Activated T-cell treated with anti-CD3 and anti-CD28 coated beads, Interleukin-2, amount 50 U/mL, for 24 hours (primary cell): Measurements from ENCODE around the gene C10orf95.

Experiments used
- DNase-seq: peaks from one replicate; pipeline ENCODE4 v3.0.0-alpha.2; 2020
- H3K27ac Mint-ChIP-seq: 2 replicates; pipeline ENCODE4 v1.8.0; 2020; ENCODE audit warnings: mild to moderate bottlenecking, mixed read lengths
- H3K27me3 Mint-ChIP-seq: 2 replicates; pipeline ENCODE4 v1.8.0; 2020; ENCODE audit warnings: mixed read lengths
- H3K36me3 Mint-ChIP-seq: 2 replicates; pipeline ENCODE4 v1.8.0; 2020; ENCODE audit warnings: low read depth, mixed read lengths
- H3K4me1 Mint-ChIP-seq: 2 replicates; pipeline ENCODE4 v1.8.0; 2020; ENCODE audit warnings: low read depth, mixed read lengths
- H3K4me3 Mint-ChIP-seq: 2 replicates; pipeline ENCODE4 v1.8.0; 2020; ENCODE audit warnings: mild to moderate bottlenecking, moderate library complexity, mixed read lengths
- H3K9me3 Mint-ChIP-seq: 2 replicates; pipeline ENCODE4 v1.8.0; 2020; ENCODE audit warnings: mixed read lengths

The C10orf95 gene

DNA sequence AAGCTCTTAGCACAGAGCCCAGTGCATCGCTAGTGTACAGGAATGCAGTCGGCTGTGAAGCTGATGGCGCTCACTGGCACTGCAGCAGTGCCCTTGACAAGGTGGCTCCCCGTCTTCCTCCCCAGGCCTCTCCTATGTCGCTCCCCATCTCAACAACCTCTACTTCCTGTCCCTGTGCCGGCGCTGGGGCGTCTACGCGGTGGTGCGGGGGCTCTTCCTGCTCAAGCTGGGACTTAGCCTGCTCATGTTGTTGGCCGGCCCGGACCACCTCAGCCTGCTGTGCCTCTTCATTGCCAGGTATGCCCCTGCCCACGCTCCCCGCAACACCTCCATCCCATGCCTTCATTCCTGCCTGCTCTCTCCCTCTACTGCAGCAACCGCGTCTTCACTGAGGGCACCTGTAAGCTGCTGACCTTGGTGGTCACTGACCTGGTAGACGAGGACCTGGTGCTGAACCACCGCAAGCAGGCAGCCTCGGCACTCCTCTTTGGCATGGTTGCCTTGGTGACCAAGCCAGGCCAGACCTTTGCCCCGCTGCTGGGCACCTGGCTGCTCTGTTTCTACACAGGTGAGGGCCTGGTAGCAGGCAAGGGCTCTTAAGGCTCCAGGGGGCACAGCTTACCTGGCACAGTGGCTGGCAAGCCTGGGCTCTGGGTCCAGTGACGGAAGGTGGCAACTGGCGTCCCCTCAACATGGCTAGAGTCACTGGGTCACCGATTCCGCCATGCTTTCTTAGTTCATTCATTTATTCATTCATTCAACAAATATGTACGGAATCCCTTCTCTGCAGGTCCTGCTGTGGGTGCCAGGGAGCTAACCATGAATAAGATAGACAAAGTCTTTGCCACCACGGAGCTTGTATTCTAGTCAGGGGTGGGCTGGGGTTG lies 22.3 kb upstream of the C10orf95 start:
- Mint-ChIP-seq H3K4me1 (peaks cover 28% of the 10 kb centered on the region), H3K27ac (peak overlapping the region; percentile 50), H3K27me3 (no peaks in the 10 kb centered on the region), H3K9me3 (no peaks in the 10 kb centered on the region), H3K36me3 (peaks cover 69% of the 10 kb centered on the region), H3K4me3 (no peak overlapping the region)
- peak; percentile 45 for DNase-seq

DNA sequence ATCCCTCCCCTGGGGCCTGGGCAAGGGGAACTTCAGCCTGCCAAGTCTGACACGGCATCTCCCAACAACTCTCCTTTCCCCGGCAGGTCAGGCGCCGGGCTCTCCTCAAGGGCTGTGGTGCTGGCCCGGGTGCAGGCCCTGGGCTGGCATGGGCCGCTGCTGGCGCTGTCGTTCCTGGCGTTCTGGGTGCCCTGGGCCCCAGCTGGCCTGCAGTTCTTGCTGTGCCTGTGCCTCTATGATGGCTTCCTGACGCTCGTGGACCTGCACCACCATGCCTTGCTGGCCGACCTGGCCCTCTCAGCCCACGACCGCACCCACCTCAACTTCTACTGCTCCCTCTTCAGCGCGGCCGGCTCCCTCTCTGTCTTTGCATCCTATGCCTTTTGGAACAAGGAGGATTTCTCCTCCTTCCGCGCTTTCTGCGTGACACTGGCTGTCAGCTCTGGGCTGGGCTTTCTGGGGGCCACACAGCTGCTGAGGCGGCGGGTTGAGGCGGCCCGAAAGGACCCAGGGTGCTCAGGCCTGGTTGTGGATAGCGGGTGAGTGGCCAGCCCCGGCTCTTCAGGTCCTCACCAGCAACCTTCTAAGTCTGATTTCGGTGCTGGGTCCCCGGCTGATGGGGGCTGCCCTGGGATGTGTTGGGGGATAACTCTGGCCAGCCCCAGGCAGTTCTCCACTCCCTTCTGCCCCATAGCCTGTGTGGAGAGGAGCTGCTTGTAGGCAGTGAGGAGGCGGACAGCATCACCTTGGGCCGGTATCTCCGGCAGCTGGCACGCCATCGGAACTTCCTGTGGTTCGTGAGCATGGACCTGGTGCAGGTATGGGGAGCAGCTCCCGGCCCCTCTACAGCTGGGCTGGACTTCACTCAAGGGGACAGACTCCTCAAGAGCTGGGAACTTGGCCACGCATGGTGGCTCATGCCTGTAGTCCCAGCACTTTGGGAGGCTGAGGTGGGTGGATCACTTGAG lies 19.5 kb upstream of the C10orf95 start:
- no peak overlapping the region for H3K4me3 Mint-ChIP-seq
- no peak for DNase-seq
- no peaks in the 10 kb centered on the region for H3K27me3 Mint-ChIP-seq
- H3K9me3 Mint-ChIP-seq = no peaks in the 10 kb centered on the region
- H3K27ac Mint-ChIP-seq = no peak overlapping the region
- peaks cover 60% of the 10 kb centered on the region for H3K36me3 Mint-ChIP-seq
- H3K4me1 Mint-ChIP-seq = peaks cover 21% of the 10 kb centered on the region

DNA sequence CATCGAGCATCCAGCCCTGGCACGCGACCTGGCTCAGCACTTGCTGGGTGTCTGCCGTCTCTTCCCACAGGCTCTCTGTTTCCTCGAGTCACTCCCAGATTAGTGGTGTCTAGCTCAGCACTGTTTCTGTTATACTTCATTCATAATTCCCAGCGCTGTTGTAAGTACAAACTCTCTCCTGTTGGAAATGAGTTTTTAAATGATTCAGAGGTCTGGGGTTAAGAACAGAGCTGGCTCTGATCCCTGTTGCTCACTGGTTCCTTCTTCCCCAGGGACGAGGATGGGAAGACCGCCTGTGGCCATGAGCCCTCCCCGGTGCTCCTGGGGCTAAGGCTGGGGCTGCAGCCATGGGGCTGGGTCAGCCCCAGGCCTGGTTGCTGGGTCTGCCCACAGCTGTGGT lies 17.3 kb upstream of the C10orf95 start:
- H3K27me3 Mint-ChIP-seq = no peaks in the 10 kb centered on the region
- H3K4me1 Mint-ChIP-seq = peaks cover 17% of the 10 kb centered on the region
- H3K27ac Mint-ChIP-seq = peak overlapping the region; percentile 22
- no peaks in the 10 kb centered on the region for H3K9me3 Mint-ChIP-seq
- no peak overlapping the region for H3K4me3 Mint-ChIP-seq
- DNase-seq = no peak
- H3K36me3 Mint-ChIP-seq = peaks cover 44% of the 10 kb centered on the region

DNA sequence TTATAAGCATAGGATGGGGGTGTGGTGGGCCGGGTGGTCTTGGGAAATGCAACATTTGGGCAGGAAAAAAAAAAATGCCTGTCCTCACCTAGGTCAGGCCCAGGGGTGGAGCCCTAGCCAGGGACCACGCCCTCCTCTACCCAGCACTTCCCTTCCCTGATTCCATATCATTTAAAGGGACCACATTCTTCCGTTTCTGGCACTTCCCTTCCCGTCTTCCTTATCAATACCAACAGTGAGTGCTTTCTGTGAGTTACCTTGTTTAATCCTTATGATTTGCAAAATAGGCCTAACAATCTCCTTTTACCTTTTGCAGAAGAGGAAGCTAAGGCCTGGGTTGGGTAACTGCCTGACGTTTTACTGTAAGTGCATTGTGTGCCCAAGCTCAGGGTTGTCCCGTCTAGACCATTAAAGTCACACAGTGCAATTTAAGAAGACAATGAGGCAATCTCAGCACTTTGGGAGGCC lies 16.7 kb upstream of the C10orf95 start:
- Mint-ChIP-seq H3K27ac (no peak overlapping the region), H3K36me3 (peaks cover 39% of the 10 kb centered on the region), H3K4me3 (no peak overlapping the region), H3K4me1 (peaks cover 13% of the 10 kb centered on the region), H3K9me3 (no peaks in the 10 kb centered on the region), H3K27me3 (no peaks in the 10 kb centered on the region)
- no peak for DNase-seq

DNA sequence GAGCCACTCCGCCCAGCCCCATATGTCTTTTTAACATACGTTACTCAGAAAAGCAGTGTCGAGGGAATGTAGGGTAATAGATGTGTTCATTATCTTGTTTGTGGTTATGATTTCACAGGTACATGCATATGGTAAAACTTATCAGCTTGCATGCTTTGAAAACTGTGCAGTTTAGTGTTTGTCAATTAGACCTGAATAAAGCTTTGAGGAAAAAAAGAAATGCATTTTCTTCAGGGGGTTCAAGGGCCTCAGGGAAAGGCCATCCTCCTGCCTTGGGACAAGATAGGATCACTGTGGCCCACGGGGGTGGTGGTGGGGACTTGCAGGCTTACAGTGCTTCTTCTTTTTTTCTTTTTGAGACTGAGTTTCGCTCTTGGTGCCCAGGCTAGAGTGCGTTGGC lies 16.0 kb upstream of the C10orf95 start:
- Mint-ChIP-seq H3K27me3 (no peaks in the 10 kb centered on the region), H3K4me3 (no peak overlapping the region), H3K36me3 (peaks cover 35% of the 10 kb centered on the region), H3K4me1 (peaks cover 13% of the 10 kb centered on the region), H3K27ac (no peak overlapping the region), H3K9me3 (no peaks in the 10 kb centered on the region)
- DNase-seq = no peak

DNA sequence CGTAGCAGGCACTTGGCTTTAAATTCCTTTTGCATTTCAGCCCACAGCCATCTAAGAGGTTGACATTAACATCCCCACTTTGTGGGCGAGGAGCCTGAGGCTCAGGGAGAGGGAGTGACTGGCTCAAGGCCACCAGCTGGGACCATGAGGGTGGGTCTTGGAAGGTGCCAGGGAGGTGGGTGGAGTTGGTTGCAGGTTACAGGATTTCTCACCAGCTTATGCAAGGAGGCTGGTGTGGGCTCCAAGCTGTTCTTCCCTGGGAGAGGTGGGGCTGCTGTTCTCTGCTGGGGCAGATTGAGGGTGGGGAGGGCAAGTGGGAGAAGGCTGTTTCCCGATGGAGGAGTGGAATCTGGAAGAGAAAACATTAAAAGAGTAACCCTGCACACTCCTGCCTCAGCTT lies 14.1 kb upstream of the C10orf95 start:
- peaks cover 32% of the 10 kb centered on the region for H3K4me1 Mint-ChIP-seq
- H3K36me3 Mint-ChIP-seq = peaks cover 30% of the 10 kb centered on the region
- H3K27me3 Mint-ChIP-seq = no peaks in the 10 kb centered on the region
- no peak for DNase-seq
- no peaks in the 10 kb centered on the region for H3K9me3 Mint-ChIP-seq
- no peak overlapping the region for H3K4me3 Mint-ChIP-seq
- no peak overlapping the region for H3K27ac Mint-ChIP-seq

DNA sequence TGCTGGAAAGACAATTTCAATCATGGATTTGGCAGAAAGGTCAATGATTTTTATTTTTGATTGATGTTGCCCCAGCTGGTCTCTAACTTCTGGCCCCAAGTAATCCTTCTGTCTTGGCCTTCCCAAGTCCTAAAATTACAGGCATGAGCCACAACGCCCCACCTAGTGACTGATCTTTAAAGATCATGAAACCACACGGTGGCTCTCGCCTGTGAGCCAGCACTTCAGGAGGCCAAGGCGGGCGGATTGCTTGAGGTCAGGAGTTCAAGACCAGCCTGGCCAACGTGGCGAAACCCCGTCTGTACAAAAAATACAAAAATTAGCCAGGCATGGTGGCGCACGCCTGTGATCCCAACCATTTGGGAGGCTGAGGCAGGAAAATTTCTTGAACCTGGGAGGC lies 12.6 kb upstream of the C10orf95 start:
- Mint-ChIP-seq H3K9me3 (no peaks in the 10 kb centered on the region), H3K27me3 (no peaks in the 10 kb centered on the region), H3K27ac (no peak overlapping the region), H3K4me3 (no peak overlapping the region), H3K4me1 (peaks cover 32% of the 10 kb centered on the region), H3K36me3 (peaks cover 16% of the 10 kb centered on the region)
- DNase-seq = no peak

DNA sequence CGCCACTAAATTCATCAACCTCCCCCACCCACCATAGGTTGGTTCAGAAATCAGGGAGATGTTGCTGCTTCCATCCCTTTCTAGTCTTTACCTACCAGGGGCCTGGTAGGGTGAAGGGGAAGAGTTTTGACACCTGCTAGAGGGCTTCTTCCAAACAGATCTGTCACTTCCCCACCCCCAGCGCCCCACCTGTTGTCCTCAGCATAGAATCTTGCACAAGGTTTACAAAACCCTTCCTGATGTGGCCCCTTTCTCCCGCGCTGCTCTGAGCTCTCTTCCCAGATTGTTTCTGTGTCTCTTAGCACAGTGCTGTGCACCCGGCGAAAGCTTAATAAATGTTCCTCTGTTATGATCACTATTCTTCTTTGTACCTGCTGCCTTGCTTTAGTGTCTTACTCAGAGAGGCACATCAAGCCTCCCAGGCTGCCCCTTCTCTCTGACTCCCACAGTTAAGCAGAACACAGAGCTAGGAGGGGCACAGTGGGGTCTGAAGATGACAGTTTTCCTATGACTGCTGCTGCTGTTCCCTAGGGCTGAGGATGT lies 11.2 kb upstream of the C10orf95 start:
- Mint-ChIP-seq H3K4me3 (peak overlapping the region; percentile 89), H3K4me1 (peaks cover 32% of the 10 kb centered on the region), H3K36me3 (peaks cover 10% of the 10 kb centered on the region), H3K9me3 (no peaks in the 10 kb centered on the region), H3K27ac (no peak overlapping the region), H3K27me3 (no peaks in the 10 kb centered on the region)
- DNase-seq = no peak

DNA sequence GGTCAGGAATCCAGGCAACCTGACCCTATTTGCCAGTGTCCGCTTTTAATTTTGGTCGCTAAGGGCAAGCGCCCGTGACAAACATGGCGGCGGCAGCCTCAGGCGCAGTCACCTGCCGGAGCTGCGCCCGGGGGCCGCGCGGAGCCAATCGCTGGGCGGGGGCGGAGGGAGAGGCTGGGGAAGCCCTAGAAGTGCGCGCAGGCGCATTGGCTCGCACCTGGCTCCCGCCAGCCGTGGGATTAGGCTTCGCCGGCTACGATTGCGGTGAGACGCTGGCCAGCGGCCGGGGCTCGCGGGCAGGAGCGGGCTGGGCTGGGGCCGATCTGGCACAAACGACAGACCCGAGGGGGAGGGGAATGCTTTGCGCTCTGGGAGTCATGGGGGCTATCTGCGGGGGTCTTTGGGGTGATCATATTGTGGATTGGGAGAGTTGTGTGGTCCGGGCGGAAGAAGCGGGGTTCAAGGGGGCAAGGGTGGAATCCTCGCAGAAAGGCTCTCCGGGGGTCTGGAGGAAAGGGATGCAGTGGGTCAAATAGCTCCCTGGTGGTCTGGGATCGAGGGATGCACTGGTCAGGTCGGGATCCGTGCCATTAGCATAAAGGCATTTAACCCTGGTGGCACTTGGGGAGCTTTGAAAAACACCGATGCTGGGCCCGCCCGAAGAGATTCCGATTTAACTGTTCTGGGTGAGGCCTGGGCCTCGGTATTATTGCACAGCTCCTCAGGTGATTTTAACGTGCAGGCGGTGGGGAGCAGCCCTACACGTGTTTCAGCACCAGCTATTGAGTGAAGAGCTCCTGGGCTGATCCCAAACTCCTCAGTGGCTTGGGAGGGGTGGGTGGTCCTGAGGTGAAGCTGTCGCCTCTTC lies 10.1 kb upstream of the C10orf95 start:
- peak; percentile 94 for DNase-seq
- Mint-ChIP-seq H3K27ac (peak overlapping the region; percentile 74), H3K9me3 (no peaks in the 10 kb centered on the region), H3K4me1 (peaks cover 32% of the 10 kb centered on the region), H3K4me3 (peak overlapping the region; percentile 89), H3K27me3 (no peaks in the 10 kb centered on the region), H3K36me3 (peaks cover 17% of the 10 kb centered on the region)

DNA sequence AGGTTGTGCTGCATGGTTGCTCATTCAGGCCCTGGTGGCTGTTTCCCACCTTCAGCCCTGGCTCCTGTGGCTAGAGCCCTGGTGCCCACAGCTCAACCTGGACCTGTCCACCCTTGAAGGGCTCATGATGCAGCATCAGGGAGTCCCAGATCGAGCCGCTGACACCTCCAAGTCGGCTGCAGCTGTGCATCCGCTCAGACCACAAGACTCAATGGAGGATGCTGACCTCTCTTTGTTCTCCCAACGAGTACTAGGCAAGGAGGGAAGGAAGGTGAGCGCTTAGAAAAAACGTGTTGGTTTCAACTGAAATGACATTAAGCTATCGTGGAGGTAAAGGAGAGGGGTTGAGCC lies 9.5 kb upstream of the C10orf95 start:
- no peak for DNase-seq
- H3K27ac Mint-ChIP-seq = peak overlapping the region; percentile 74
- H3K36me3 Mint-ChIP-seq = peaks cover 23% of the 10 kb centered on the region
- no peaks in the 10 kb centered on the region for H3K9me3 Mint-ChIP-seq
- H3K4me1 Mint-ChIP-seq = peaks cover 32% of the 10 kb centered on the region
- H3K4me3 Mint-ChIP-seq = peak overlapping the region; percentile 89
- H3K27me3 Mint-ChIP-seq = no peaks in the 10 kb centered on the region

DNA sequence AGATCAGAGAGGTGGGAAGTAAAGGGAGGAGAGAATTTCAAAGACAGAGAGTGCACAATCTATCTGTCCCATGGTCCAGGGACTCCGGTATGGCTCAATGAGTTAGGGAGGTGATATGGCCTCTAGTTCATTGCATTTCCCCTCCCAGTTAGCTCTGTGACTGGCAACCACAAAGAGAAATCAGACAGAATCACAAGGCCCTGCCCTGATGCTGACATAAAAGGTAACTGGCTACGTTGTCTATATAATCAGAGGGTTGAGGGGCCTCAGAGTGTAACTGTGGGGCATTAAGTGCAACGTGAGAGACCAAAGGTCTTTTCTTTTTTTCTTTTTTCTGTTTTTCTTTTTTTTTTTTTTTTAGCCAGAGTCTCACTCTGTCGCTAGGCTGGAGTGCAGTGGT lies 7.3 kb upstream of the C10orf95 start:
- H3K4me3 Mint-ChIP-seq = no peak overlapping the region
- no peaks in the 10 kb centered on the region for H3K9me3 Mint-ChIP-seq
- peaks cover 43% of the 10 kb centered on the region for H3K36me3 Mint-ChIP-seq
- H3K4me1 Mint-ChIP-seq = peaks cover 30% of the 10 kb centered on the region
- DNase-seq = no peak
- no peaks in the 10 kb centered on the region for H3K27me3 Mint-ChIP-seq
- no peak overlapping the region for H3K27ac Mint-ChIP-seq

DNA sequence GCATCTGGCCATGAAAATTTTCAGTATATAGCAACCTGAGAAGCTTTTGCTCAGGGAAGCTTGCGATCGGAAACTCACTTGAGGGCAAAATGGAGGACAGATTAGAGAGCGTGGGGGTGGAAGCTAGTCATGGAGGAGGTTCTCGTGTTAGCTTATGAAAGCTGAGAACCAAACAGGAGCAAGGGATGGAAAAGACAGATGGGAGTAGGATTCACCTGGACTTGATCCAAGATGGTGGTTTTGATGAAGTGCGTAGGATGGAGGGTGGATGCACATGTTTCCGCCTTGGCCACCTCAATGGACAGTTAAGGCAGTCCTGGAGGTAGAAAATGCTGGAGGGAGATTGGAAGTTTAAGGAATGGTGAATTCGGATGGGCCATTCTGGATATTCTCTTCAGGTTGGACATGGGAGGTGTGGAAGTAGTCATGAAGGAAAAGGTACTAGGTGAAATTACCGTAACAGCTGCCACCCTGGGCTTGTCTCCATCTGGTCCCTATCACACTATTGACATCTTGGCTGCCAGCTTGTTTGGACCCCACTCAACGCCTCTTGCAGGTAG lies 6.3 kb upstream of the C10orf95 start:
- H3K4me3 Mint-ChIP-seq = no peak overlapping the region

DNA sequence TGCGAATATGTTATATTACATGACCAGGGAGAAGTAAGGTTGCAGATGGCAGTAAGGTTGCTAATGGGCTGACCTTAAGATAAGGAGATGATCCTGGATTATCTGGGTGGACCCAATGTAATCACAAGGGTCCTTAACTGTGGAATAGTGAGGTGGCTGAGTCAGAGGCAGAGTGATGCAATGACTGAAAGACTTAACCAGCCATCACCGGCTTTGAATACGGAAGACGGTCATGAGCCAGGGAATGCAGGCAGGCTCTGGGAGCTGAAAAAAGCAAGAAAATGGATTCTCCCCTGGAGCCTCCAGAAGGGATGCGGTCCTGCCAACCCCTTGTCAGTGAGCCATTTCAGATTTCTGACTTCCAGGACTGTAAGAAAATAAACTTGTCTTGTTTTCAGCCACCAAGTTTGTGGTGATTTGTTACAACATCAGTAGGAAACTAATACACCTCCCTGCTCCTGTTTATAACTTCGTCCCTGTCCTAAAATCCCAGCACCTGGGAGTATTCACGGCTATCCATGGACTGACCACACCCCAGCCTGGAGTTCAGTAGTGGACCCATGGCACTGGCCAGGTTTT lies 4.6 kb upstream of the C10orf95 start:
- no peaks in the 10 kb centered on the region for H3K27me3 Mint-ChIP-seq
- DNase-seq = no peak
- peaks cover 31% of the 10 kb centered on the region for H3K4me1 Mint-ChIP-seq
- no peaks in the 10 kb centered on the region for H3K9me3 Mint-ChIP-seq
- peak overlapping the region; percentile 45 for H3K27ac Mint-ChIP-seq
- H3K4me3 Mint-ChIP-seq = no peak overlapping the region
- peaks cover 65% of the 10 kb centered on the region for H3K36me3 Mint-ChIP-seq

More for the DNA sequence above, 6.3 kb upstream of the C10orf95 start:
- DNase-seq = no peak
- Mint-ChIP-seq H3K27me3 (no peaks in the 10 kb centered on the region), H3K9me3 (no peaks in the 10 kb centered on the region), H3K4me1 (peaks cover 35% of the 10 kb centered on the region), H3K27ac (no peak overlapping the region), H3K36me3 (peaks cover 53% of the 10 kb centered on the region)
